MM.1S (cell line): Measurements from ENCODE around the gene CCDC86.

Source experiments
- EZH2 ChIP-seq: fragments of 300-600 bp; sonication (generic); optimal IDR thresholded peaks from 2 replicates; pipeline ENCODE3; 2017; ENCODE audit warnings: low read depth, mild to moderate bottlenecking, antibody characterized with exemption, low read length, mixed read lengths
- EZH2phosphoT487 ChIP-seq: fragments of 300-600 bp; sonication (generic); IDR thresholded peaks from 2 replicates; pipeline ENCODE4 v1.6.1; 2018; ENCODE audit warnings: antibody characterized with exemption, low read length
- TF ChIP-seq, protein P1 (sequence below): fragments of 300-600 bp; sonication (generic); IDR thresholded peaks from 2 replicates; pipeline ENCODE4 v1.5.1; 2016; ENCODE audit warnings: antibody characterized with exemption, low read length, mixed read lengths

DNA sequence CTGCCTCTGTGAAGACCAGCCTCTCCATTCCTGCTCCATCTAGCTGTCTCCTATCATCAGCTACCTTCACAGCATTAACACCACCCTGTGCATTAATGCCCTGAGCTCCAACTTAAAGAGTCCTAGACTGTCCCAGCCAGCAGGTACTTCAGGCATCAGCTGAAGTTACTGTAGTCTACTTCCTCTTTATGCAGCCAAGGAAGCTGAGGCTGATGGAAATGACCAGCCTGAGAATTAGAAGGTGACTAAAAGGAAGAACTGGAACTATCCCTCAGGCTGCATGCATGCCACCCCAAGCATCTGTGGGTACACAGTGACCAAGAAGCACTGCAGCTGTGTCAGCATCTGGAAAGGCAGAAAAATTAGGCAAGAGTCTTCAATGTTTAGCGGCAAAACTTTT is 28.6 kb upstream of the CCDC86 start:
- TF ChIP-seq, protein P1, sequence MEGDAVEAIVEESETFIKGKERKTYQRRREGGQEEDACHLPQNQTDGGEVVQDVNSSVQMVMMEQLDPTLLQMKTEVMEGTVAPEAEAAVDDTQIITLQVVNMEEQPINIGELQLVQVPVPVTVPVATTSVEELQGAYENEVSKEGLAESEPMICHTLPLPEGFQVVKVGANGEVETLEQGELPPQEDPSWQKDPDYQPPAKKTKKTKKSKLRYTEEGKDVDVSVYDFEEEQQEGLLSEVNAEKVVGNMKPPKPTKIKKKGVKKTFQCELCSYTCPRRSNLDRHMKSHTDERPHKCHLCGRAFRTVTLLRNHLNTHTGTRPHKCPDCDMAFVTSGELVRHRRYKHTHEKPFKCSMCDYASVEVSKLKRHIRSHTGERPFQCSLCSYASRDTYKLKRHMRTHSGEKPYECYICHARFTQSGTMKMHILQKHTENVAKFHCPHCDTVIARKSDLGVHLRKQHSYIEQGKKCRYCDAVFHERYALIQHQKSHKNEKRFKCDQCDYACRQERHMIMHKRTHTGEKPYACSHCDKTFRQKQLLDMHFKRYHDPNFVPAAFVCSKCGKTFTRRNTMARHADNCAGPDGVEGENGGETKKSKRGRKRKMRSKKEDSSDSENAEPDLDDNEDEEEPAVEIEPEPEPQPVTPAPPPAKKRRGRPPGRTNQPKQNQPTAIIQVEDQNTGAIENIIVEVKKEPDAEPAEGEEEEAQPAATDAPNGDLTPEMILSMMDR = no peak
- TF ChIP-seq EZH2phosphoT487 (no peak), EZH2 (no peak)
